HepG2 (cell line): ENCODE results near the gene CHMP6. TPM values are rescaled to one million over a fixed set of nuclear protein-coding genes. Genes with fewer than 3 reads are reported as not detected.

Experiments used
- ATAC-seq: fragments of 200-7000 bp; cut with Tn5 transposase; 3 replicates; pipeline ENCODE4 v1.9.1; 2020; ENCODE audit warnings: mild to moderate bottlenecking, moderate library complexity
- BruUV-seq: library from RNA; stranded (reverse); fragments of 400-500 nt; replicated peaks from 2 replicates; lab custom pipeline; 2021; lab: Mats Ljungman, UMichigan
- CTCF ChIA-PET: fragments of 300-600 bp; formaldehyde crosslinking; extraction: SDS; loops from one replicate; lab custom pipeline; 2021; ENCODE audit warnings: low total read pairs, inconsistent platforms, low intra/inter-chr PET ratio; lab: Yijun Ruan, JAX
- POLR2A ChIA-PET: fragments of 350-600 bp; sonication (Branson Sonifier 250); formaldehyde crosslinking; loops from one replicate; lab custom pipeline; 2020; ENCODE audit warnings: antibody characterized with exemption, inconsistent platforms; lab: Yijun Ruan, JAX
- DNase-seq: peaks from one replicate; pipeline ENCODE4 v3.0.0-alpha.2; 2015; ENCODE audit warnings: low spot score
- FAIRE-seq: peaks from 3 replicates; lab custom pipeline; 2011; peaks lifted over from hg19 to GRCh38; lab: Jason Lieb, UNC
- H2AFZ ChIP-seq: one replicate; pipeline ENCODE4 v1.6.1; 2011; ENCODE audit warnings: low read length, inconsistent platforms
- H3K27ac ChIP-seq: fragments of 300-600 bp; 3 replicates; pipeline ENCODE4 v1.8.0; 2011; ENCODE audit warnings: mixed run types, mild to moderate bottlenecking, mixed read lengths, low read length, inconsistent platforms; ENCODE audit not compliant: insufficient read depth; ENCODE audit errors: extremely low read length
- H3K27me3 ChIP-seq, 2 experiments: fragments of 200-600 bp in 1 of 2; 2 replicates in 1 of 2; 3 replicates in 1 of 2; pipeline versions ENCODE4 v1.6.0 to v1.8.0; 2011; ENCODE audit warnings: low read length in 2 of 2, mild to moderate bottlenecking in 2 of 2, moderate library complexity in 2 of 2, inconsistent platforms in 1 of 2; ENCODE audit not compliant: insufficient read depth in 2 of 2, control insufficient read depth in 1 of 2
- H3K36me3 ChIP-seq, 2 experiments: fragments of 200-600 bp in 1 of 2; replicated peaks in 1 of 2; 2 replicates in 1 of 2; 3 replicates in 1 of 2; pipeline versions ENCODE4 v1.5.1 to v1.8.0; 2011; ENCODE audit warnings: low read length in 2 of 2, inconsistent platforms in 1 of 2; ENCODE audit not compliant: insufficient read depth in 2 of 2, control insufficient read depth in 1 of 2
- H3K4me1 ChIP-seq: 2 replicates; pipeline ENCODE4 v1.5.1; 2012; ENCODE audit warnings: low read length, inconsistent platforms; ENCODE audit not compliant: insufficient read depth
- H3K4me2 ChIP-seq: 2 replicates; pipeline ENCODE4 v1.6.0; 2011; ENCODE audit warnings: low read depth, low read length, inconsistent platforms
- H3K4me3 ChIP-seq, 3 experiments: fragments of 200-600 bp in 1 of 3; sonication (generic), shearing (Covaris generic) in 1 of 3; replicated peaks in 1 of 3; 2 replicates each; pipeline ENCODE4 v1.5.1; 2011 to 2016; ENCODE audit warnings: low read length in 3 of 3, inconsistent platforms in 2 of 3, low read depth in 2 of 3, mild to moderate bottlenecking in 2 of 3, control low read depth in 1 of 3, mixed read lengths in 1 of 3; ENCODE audit not compliant: insufficient read depth in 1 of 3
- H3K79me2 ChIP-seq: one replicate; pipeline ENCODE4 v1.6.1; 2011; ENCODE audit warnings: low read length, inconsistent platforms; ENCODE audit not compliant: insufficient read depth
- H3K9ac ChIP-seq: 2 replicates; pipeline ENCODE4 v1.6.0; 2011; ENCODE audit warnings: mild to moderate bottlenecking, low read depth, low read length, inconsistent platforms; ENCODE audit not compliant: insufficient read depth
- H3K9me3 ChIP-seq: 2 replicates; pipeline ENCODE4 v1.5.1; 2012; ENCODE audit warnings: mild to moderate bottlenecking, low read length
- H4K20me1 ChIP-seq: 2 replicates; pipeline ENCODE4 v1.6.0; 2011; ENCODE audit warnings: inconsistent platforms, mild to moderate bottlenecking, low read length, moderate library complexity; ENCODE audit not compliant: insufficient read depth
- AGO1 ChIP-seq: fragments of 200-400 bp; formaldehyde crosslinking; IDR thresholded peaks from 2 replicates; pipeline ENCODE4 v1.6.1; 2017; ENCODE audit warnings: mild to moderate bottlenecking, low read depth, low read length, moderate library complexity; ENCODE audit not compliant: poor library complexity, severe bottlenecking
- ATF2 ChIP-seq: sonication (generic); formaldehyde crosslinking; IDR thresholded peaks from 2 replicates; pipeline ENCODE4 v1.4.0; 2020; ENCODE audit warnings: missing genetic modification reagents
- GPN1 ChIP-seq: sonication (generic); formaldehyde crosslinking; IDR thresholded peaks from 2 replicates; pipeline ENCODE4 v1.5.1; 2020; ENCODE audit warnings: missing genetic modification reagents, borderline replicate concordance
- SRY ChIP-seq: sonication (generic); formaldehyde crosslinking; IDR thresholded peaks from 2 replicates; pipeline ENCODE4 v1.8.0; 2022; ENCODE audit warnings: mild to moderate bottlenecking, missing genetic modification reagents
- ZMAT3 ChIP-seq: sonication (generic); formaldehyde crosslinking; conservative IDR thresholded peaks from 2 replicates; pipeline ENCODE4 v1.7.0; 2021; ENCODE audit warnings: missing genetic modification reagents
- ZNF607 ChIP-seq: sonication (generic); formaldehyde crosslinking; IDR thresholded peaks from 2 replicates; pipeline ENCODE4 v1.5.1; 2020; ENCODE audit warnings: missing genetic modification reagents, mild to moderate bottlenecking, borderline replicate concordance
- ZNF687 ChIP-seq: sonication (generic); formaldehyde crosslinking; IDR thresholded peaks from 2 replicates; pipeline ENCODE4 v1.5.1; 2020; ENCODE audit warnings: mild to moderate bottlenecking, missing genetic modification reagents, moderate library complexity
- ZNF737 ChIP-seq: sonication (generic); formaldehyde crosslinking; IDR thresholded peaks from 2 replicates; pipeline ENCODE4 v1.5.0; 2020; ENCODE audit warnings: missing genetic modification reagents, mild to moderate bottlenecking, borderline replicate concordance
- ZNF770 ChIP-seq: sonication (generic); formaldehyde crosslinking; IDR thresholded peaks from 2 replicates; pipeline ENCODE4 v1.5.0; 2020; ENCODE audit warnings: mild to moderate bottlenecking, missing genetic modification reagents
- ZNF850 ChIP-seq: sonication (generic); formaldehyde crosslinking; conservative IDR thresholded peaks from 2 replicates; pipeline ENCODE4 v1.9.0; 2021; ENCODE audit warnings: mild to moderate bottlenecking, missing genetic modification reagents
- WGBS: methylation state at CpG from one replicate; pipeline ENCODE4 v1.1.6; 2017; ENCODE audit warnings: low lambda C conversion rate; 5-methylcytosine and 5-hydroxymethylcytosine counted together
- in situ Hi-C: cut with HindIII; loops from 2 replicates; pipeline ENCODE4 v1.10.0; 2017; ENCODE audit warnings: low pct_unique_long_range_greater_than_20kb; ENCODE audit not compliant: extremely low pct_ligation_motif_present
- intact Hi-C: fragments of 100-400 bp; cut with micrococcal nuclease; formaldehyde crosslinking; loops from one replicate; pipeline ENCODE4 v1.10.0; 2022; ENCODE audit not compliant: unreplicated experiment
- polyA plus RNA-seq, 8 experiments: library from polyadenylated mRNA; depleted of rRNA in 3 of 8; stranded (reverse) in 7 of 8; unstranded in 1 of 8; fragments of >200 nt; fragmentation: Illumina TruSeq in 4 of 8; extraction: Trizol in 4 of 8; gene quantifications; 2 replicates each; pipeline versions ENCODE4 v1.2.1 to v1.2.3, GENCODE V29; 2011 to 2016; ENCODE audit warnings: low read depth in 4 of 8, missing spikeins in 1 of 8, mixed read lengths in 1 of 8; ENCODE audit not compliant: insufficient read depth in 1 of 8
- total RNA-seq, 5 experiments: library from RNA; depleted of rRNA; stranded (reverse); fragments of >200 nt; fragmentation: Illumina TruSeq; extraction: Trizol; gene quantifications; 2 replicates each; pipeline ENCODE4 v1.2.3, GENCODE V29; 2016; ENCODE audit warnings: low read depth in 1 of 5

The CHMP6 gene
- total and polyA plus RNA-seq, 2 of the 13 experiments (the other 11 are each of a cell fraction or from before 2014, with no cell fraction given) = 11.1 to 24.2 TPM

DNA sequence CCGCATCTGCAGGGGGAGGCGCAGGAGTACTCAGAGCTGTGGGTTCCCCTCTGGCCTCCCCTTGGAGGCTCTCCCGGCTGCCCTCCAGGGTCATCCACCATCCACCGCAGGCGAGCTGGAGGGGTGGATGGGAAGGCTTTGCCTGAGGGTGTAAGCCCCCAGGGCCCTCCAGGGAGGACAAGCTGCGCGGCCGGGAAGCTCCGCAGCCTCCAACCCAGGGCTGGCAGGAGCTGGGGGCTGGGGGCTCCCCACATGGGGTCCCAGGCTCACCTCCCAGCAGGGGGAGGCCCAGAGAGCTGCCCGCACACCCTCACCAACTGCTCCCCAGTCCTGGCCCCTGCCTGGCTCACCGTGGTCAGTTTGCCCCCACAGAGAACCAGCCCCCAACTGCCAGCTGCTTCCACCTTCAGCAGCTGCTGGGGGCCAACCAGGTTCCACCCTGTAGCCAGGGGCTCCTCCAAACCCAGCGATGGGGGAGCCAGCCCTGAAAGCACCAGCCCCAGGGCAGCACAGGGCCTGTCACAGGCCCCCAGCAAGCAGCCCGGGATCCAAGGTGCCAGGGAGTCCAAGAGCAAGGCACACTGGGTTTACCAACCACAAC lies 19.8 kb upstream of the CHMP6 start:
- ChIA-PET CTCF (no interaction called here), POLR2A (interaction anchor here (1.6 kb wide), 1 partner anchor 545 kb away, joined by 4 read pairs; no protein-coding TSS in a partner anchor)
- Histone ChIP-seq H2AFZ (no peak overlapping the region), H3K27me3 (peaks cover 6 to 37% of the 10 kb centered on the region in 2 experiments; a peak in 4 of 5 replicates), H4K20me1 (no peaks in the 10 kb centered on the region), H3K9me3 (no peaks in the 10 kb centered on the region), H3K79me2 (no peaks in the 10 kb centered on the region), H3K4me2 (no peak overlapping the region), H3K9ac (no peak overlapping the region), H3K27ac (no peak overlapping the region), H3K4me3 (no peak overlapping the region; a peak in 1 of 6 replicates), H3K36me3 (no peaks in the 10 kb centered on the region), H3K4me1 (peaks cover 38% of the 10 kb centered on the region)
- no peak for FAIRE-seq
- intact Hi-C loops (no loop called here), in situ Hi-C loops (no loop called here)
- TF ChIP-seq ATF2 (CRISPR knock-in tag) (no peak), ZNF737 (no peak), AGO1 (peak; percentile 38), ZNF687 (CRISPR knock-in tag) (0 out of 2 replicates have a peak, but pooled peaks have one; percentile 0), ZNF850 (CRISPR knock-in tag) (no peak), SRY (0 out of 2 replicates have a peak, but pooled peaks have one; percentile 35), ZMAT3 (CRISPR knock-in tag) (no peak), ZNF607 (CRISPR knock-in tag) (no peak), ZNF770 (CRISPR knock-in tag) (peak; percentile 47; the same call in 1 of the 2 replicates), GPN1 (CRISPR knock-in tag) (no peak)
- peak; percentile 1; the same call in 2 of the 3 replicates for ATAC-seq
- DNase-seq = no peak
- BruUV-seq = no TSS peak
- 54% methylated on average over 7 of the region's 13 CpGs for WGBS
